ENCODE results near the gene IQGAP2. TPM values are rescaled to one million over a fixed set of nuclear protein-coding genes. Genes with fewer than 3 reads are reported as not detected.

Gene IQGAP2
- total RNA-seq, 1 donor from 2014 or later: 14.2 TPM

- H3K4me1 Mint-ChIP-seq: peaks cover 15% of the 10 kb centered on the region
- H3K9me3 Mint-ChIP-seq: no peaks in the 10 kb centered on the region
- no peaks in the 10 kb centered on the region for H3K27me3 Mint-ChIP-seq (ENCODE audit: low read depth)
- TF ChIP-seq CTCF (conservative IDR thresholded peaks at IDR 0.05): no peak
- H3K36me3 Mint-ChIP-seq (ENCODE audit: low read depth): no peaks in the 10 kb centered on the region
- DNase-seq (ENCODE audit: low read depth, low spot score): no peak
- no peak overlapping the region for H3K4me3 Mint-ChIP-seq
- no peak overlapping the region for H3K27ac Mint-ChIP-seq (ENCODE audit: unreplicated experiment)
Observed at GRCh38 chr5:76380346-76381066, 22.6 kb upstream of the IQGAP2 start.

- H3K4me1 Mint-ChIP-seq: peaks cover 15% of the 10 kb centered on the region
- no peak for TF ChIP-seq CTCF (conservative IDR thresholded peaks at IDR 0.05)
- H3K4me3 Mint-ChIP-seq: no peak overlapping the region
- H3K27ac Mint-ChIP-seq (ENCODE audit: unreplicated experiment): no peak overlapping the region
- H3K9me3 Mint-ChIP-seq: no peaks in the 10 kb centered on the region
- no peak for DNase-seq (ENCODE audit: low read depth, low spot score)
- no peaks in the 10 kb centered on the region for H3K27me3 Mint-ChIP-seq (ENCODE audit: low read depth)
- no peaks in the 10 kb centered on the region for H3K36me3 Mint-ChIP-seq (ENCODE audit: low read depth)
Observed at GRCh38 chr5:76383126-76383832, 19.8 kb upstream of the IQGAP2 start.

- no peak for DNase-seq (ENCODE audit: low read depth, low spot score)
- Mint-ChIP-seq H3K9me3 (no peaks in the 10 kb centered on the region), H3K4me3 (no peak overlapping the region), H3K36me3 (ENCODE audit: low read depth) (no peaks in the 10 kb centered on the region), H3K4me1 (peaks cover 21% of the 10 kb centered on the region), H3K27me3 (ENCODE audit: low read depth) (no peaks in the 10 kb centered on the region), H3K27ac (ENCODE audit: unreplicated experiment) (no peak overlapping the region)
- no peak for TF ChIP-seq CTCF (conservative IDR thresholded peaks at IDR 0.05)
Observed at GRCh38 chr5:76384189-76384588, 18.9 kb upstream of the IQGAP2 start.

- no peaks in the 10 kb centered on the region for H3K36me3 Mint-ChIP-seq (ENCODE audit: low read depth)
- TF ChIP-seq CTCF (conservative IDR thresholded peaks at IDR 0.05): no peak
- H3K27me3 Mint-ChIP-seq (ENCODE audit: low read depth): no peaks in the 10 kb centered on the region
- DNase-seq (ENCODE audit: low read depth, low spot score): no peak
- no peaks in the 10 kb centered on the region for H3K9me3 Mint-ChIP-seq
- H3K27ac Mint-ChIP-seq (ENCODE audit: unreplicated experiment): no peak overlapping the region
- H3K4me1 Mint-ChIP-seq: peaks cover 25% of the 10 kb centered on the region
- H3K4me3 Mint-ChIP-seq: no peak overlapping the region
Observed at GRCh38 chr5:76384705-76385104, 18.4 kb upstream of the IQGAP2 start.

- no peaks in the 10 kb centered on the region for H3K9me3 Mint-ChIP-seq
- no peak overlapping the region for H3K27ac Mint-ChIP-seq (ENCODE audit: unreplicated experiment)
- no peaks in the 10 kb centered on the region for H3K36me3 Mint-ChIP-seq (ENCODE audit: low read depth)
- no peak for DNase-seq (ENCODE audit: low read depth, low spot score)
- no peak overlapping the region for H3K4me3 Mint-ChIP-seq
- H3K27me3 Mint-ChIP-seq (ENCODE audit: low read depth): no peaks in the 10 kb centered on the region
- H3K4me1 Mint-ChIP-seq: peaks cover 33% of the 10 kb centered on the region
- TF ChIP-seq CTCF (conservative IDR thresholded peaks at IDR 0.05): no peak
Observed at GRCh38 chr5:76385540-76385939, 17.5 kb upstream of the IQGAP2 start.

Measured in neural crest cell (in vitro differentiated cells).